ENCODE measurements around the gene CD99L2. TPM values are rescaled to one million over a fixed set of nuclear protein-coding genes. Genes with fewer than 3 reads are reported as not detected.

CD99L2 gene
- total RNA-seq, 1 experiment from 2014 or later: 9.4 TPM

DNA sequence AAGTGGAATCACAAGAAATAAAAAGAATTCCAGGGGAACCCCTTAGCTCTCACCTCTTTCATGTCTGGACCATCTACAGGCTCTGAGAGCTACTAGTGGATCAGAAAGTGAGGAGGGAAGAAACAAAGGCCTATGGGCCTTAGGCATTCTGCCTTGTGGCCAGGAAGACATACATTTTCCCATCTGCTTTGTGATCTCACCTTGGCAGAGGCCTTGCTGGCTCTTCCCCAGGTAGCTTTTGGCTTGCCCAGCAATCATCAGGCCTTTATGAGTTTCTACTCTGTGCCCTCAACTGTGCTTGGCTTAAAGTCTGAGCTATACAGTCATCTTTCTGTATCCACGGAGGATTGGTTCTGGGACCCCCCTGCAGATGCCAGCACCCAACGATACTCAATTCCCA lies 28.3 kb upstream of the CD99L2 start:
- peaks cover 23% of the 10 kb centered on the region for H3K4me1 Mint-ChIP-seq
- CTCF ChIA-PET: no interaction called here
- POLR2A ChIA-PET: no interaction called here

More for the DNA sequence above, 28.3 kb upstream of the CD99L2 start:
- TF ChIP-seq, protein P1, sequence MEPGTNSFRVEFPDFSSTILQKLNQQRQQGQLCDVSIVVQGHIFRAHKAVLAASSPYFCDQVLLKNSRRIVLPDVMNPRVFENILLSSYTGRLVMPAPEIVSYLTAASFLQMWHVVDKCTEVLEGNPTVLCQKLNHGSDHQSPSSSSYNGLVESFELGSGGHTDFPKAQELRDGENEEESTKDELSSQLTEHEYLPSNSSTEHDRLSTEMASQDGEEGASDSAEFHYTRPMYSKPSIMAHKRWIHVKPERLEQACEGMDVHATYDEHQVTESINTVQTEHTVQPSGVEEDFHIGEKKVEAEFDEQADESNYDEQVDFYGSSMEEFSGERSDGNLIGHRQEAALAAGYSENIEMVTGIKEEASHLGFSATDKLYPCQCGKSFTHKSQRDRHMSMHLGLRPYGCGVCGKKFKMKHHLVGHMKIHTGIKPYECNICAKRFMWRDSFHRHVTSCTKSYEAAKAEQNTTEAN (CRISPR knock-in tag; IDR thresholded peaks at IDR 0.05): no peak
- TF ChIP-seq ZNF263 (CRISPR knock-in tag; IDR thresholded peaks at IDR 0.05; ENCODE audit: low read depth) (no peak), SOX15 (CRISPR knock-in tag; IDR thresholded peaks at IDR 0.05) (no peak), ZNF416 (CRISPR knock-in tag; IDR thresholded peaks at IDR 0.05) (no peak), HMGA2 (CRISPR knock-in tag; IDR thresholded peaks at IDR 0.05) (no peak)
- TF ChIP-seq, protein P2, sequence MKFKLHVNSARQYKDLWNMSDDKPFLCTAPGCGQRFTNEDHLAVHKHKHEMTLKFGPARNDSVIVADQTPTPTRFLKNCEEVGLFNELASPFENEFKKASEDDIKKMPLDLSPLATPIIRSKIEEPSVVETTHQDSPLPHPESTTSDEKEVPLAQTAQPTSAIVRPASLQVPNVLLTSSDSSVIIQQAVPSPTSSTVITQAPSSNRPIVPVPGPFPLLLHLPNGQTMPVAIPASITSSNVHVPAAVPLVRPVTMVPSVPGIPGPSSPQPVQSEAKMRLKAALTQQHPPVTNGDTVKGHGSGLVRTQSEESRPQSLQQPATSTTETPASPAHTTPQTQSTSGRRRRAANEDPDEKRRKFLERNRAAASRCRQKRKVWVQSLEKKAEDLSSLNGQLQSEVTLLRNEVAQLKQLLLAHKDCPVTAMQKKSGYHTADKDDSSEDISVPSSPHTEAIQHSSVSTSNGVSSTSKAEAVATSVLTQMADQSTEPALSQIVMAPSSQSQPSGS (CRISPR knock-in tag; IDR thresholded peaks at IDR 0.05; ENCODE audit: borderline replicate concordance, low read depth): no peak
- TF ChIP-seq, protein P3, sequence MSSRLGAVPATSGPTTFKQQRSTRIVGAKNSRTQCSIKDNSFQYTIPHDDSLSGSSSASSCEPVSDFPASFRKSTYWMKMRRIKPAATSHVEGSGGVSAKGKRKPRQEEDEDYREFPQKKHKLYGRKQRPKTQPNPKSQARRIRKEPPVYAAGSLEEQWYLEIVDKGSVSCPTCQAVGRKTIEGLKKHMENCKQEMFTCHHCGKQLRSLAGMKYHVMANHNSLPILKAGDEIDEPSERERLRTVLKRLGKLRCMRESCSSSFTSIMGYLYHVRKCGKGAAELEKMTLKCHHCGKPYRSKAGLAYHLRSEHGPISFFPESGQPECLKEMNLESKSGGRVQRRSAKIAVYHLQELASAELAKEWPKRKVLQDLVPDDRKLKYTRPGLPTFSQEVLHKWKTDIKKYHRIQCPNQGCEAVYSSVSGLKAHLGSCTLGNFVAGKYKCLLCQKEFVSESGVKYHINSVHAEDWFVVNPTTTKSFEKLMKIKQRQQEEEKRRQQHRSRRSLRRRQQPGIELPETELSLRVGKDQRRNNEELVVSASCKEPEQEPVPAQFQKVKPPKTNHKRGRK (CRISPR knock-in tag; IDR thresholded peaks at IDR 0.05; ENCODE audit: borderline replicate concordance): no peak
- TF ChIP-seq, protein P4, sequence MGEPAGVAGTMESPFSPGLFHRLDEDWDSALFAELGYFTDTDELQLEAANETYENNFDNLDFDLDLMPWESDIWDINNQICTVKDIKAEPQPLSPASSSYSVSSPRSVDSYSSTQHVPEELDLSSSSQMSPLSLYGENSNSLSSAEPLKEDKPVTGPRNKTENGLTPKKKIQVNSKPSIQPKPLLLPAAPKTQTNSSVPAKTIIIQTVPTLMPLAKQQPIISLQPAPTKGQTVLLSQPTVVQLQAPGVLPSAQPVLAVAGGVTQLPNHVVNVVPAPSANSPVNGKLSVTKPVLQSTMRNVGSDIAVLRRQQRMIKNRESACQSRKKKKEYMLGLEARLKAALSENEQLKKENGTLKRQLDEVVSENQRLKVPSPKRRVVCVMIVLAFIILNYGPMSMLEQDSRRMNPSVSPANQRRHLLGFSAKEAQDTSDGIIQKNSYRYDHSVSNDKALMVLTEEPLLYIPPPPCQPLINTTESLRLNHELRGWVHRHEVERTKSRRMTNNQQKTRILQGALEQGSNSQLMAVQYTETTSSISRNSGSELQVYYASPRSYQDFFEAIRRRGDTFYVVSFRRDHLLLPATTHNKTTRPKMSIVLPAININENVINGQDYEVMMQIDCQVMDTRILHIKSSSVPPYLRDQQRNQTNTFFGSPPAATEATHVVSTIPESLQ (CRISPR knock-in tag; IDR thresholded peaks at IDR 0.05): no peak
- TF ChIP-seq, protein P5, sequence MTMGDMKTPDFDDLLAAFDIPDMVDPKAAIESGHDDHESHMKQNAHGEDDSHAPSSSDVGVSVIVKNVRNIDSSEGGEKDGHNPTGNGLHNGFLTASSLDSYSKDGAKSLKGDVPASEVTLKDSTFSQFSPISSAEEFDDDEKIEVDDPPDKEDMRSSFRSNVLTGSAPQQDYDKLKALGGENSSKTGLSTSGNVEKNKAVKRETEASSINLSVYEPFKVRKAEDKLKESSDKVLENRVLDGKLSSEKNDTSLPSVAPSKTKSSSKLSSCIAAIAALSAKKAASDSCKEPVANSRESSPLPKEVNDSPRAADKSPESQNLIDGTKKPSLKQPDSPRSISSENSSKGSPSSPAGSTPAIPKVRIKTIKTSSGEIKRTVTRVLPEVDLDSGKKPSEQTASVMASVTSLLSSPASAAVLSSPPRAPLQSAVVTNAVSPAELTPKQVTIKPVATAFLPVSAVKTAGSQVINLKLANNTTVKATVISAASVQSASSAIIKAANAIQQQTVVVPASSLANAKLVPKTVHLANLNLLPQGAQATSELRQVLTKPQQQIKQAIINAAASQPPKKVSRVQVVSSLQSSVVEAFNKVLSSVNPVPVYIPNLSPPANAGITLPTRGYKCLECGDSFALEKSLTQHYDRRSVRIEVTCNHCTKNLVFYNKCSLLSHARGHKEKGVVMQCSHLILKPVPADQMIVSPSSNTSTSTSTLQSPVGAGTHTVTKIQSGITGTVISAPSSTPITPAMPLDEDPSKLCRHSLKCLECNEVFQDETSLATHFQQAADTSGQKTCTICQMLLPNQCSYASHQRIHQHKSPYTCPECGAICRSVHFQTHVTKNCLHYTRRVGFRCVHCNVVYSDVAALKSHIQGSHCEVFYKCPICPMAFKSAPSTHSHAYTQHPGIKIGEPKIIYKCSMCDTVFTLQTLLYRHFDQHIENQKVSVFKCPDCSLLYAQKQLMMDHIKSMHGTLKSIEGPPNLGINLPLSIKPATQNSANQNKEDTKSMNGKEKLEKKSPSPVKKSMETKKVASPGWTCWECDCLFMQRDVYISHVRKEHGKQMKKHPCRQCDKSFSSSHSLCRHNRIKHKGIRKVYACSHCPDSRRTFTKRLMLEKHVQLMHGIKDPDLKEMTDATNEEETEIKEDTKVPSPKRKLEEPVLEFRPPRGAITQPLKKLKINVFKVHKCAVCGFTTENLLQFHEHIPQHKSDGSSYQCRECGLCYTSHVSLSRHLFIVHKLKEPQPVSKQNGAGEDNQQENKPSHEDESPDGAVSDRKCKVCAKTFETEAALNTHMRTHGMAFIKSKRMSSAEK (CRISPR knock-in tag; IDR thresholded peaks at IDR 0.05; ENCODE audit: borderline replicate concordance): no peak
- TF ChIP-seq, protein P6, sequence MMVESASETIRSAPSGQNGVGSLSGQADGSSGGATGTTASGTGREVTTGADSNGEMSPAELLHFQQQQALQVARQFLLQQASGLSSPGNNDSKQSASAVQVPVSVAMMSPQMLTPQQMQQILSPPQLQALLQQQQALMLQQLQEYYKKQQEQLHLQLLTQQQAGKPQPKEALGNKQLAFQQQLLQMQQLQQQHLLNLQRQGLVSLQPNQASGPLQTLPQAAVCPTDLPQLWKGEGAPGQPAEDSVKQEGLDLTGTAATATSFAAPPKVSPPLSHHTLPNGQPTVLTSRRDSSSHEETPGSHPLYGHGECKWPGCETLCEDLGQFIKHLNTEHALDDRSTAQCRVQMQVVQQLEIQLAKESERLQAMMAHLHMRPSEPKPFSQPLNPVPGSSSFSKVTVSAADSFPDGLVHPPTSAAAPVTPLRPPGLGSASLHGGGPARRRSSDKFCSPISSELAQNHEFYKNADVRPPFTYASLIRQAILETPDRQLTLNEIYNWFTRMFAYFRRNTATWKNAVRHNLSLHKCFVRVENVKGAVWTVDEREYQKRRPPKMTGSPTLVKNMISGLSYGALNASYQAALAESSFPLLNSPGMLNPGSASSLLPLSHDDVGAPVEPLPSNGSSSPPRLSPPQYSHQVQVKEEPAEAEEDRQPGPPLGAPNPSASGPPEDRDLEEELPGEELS (CRISPR knock-in tag; IDR thresholded peaks at IDR 0.05): no peak
- Mint-ChIP-seq H3K4me3 (no peak overlapping the region), H3K36me3 (peaks cover 4% of the 10 kb centered on the region), H3K9me3 (peaks cover 8% of the 10 kb centered on the region; the same call in 1 of the 2 replicates), H3K27me3 (ENCODE audit: low read depth) (peaks cover 3% of the 10 kb centered on the region; the same call in 1 of the 2 replicates), H3K27ac (no peak overlapping the region)
- ATAC-seq (no peak), DNase-seq (ENCODE audit: low spot score) (no peak)
